ENCODE measurements around the gene FAM13C.
"Not testable (repeated sequence)": the region's sequence is repeated elsewhere in the genome, so short reads cannot be mapped to it uniquely, and the experiment has no call there.

The FAM13C gene

GRCh38 chr10:59240582-59241183 lies 121.7 kb downstream of the FAM13C start:
- no peak for FAIRE-seq
- no peak for DNase-seq (ENCODE audit: insufficient read length, low spot score)

DNA sequence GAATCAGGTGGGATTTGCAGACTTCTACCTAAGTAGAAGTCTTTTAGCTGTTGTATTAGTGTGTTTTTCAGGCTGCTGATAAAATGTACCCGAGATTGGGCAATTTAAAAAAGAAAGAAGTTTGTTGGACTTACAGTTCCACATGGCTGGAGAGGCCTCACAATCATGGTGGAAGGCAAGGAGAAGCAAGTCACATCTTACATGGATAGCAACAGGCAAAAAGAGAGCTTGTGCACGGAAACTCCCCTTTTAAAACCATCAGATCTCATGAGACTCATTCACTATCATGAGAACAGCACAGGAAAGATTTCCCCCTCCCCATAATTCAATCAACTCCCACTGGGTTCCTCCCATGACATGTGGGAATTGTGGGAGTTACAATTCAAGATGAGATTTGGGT lies 123.2 kb downstream of the FAM13C start:
- not testable (repeated sequence) for FAIRE-seq; DNase-seq (ENCODE audit: insufficient read length, low spot score)

- no peak for DNase-seq (ENCODE audit: insufficient read length, low spot score)
- no peak for FAIRE-seq
These were observed 124.6 kb downstream of the FAM13C start for GRCh38 chr10:59237775-59238174.

DNA sequence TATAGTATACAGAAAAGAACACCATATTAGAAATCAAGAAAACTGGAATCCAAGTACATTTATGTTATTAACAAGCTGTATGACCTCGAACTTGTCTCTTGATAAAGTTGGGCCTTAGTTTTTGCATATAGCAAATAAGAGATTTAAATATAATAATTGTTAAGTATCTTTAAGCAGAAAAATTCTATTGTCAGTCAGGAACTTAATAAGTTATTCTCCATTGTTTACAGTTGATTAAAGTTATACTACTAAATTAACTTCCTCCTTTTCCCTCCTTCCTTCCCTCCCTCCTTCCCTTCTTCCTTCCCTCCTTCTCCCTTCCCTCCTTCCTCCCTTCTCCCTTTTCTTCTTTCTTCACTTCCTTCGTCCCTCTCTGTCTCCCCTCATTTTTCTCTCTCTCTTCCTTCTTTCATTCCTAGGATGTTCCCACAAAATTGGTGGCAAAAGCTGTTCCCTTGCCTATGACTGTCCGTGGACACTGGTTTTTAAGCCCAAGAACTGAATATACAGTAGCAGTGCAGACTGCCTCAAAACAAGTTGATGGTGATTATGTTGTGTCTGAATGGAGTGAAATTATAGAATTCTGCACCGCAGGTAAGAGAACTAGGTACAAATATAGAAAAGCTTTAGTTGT lies 126.2 kb downstream of the FAM13C start:
- FAIRE-seq (no peak), DNase-seq (ENCODE audit: insufficient read length, low spot score) (no peak)

- no peak for DNase-seq (ENCODE audit: insufficient read length, low spot score)
These were observed 127.4 kb downstream of the FAM13C start for GRCh38 chr10:59234816-59235429.

GRCh38 chr10:59234194-59234593 lies 128.2 kb downstream of the FAM13C start:
- FAIRE-seq, result no peak
- DNase-seq (ENCODE audit: insufficient read length, low spot score), result no peak

More at GRCh38 chr10:59234816-59235429, 127.4 kb downstream of the FAM13C start:
- FAIRE-seq, result no peak

- DNase-seq (ENCODE audit: insufficient read length, low spot score) (no peak), FAIRE-seq (no peak)
These were observed 132.9 kb downstream of the FAM13C start for GRCh38 chr10:59229441-59229840.

GRCh38 chr10:59227136-59227673 lies 135.1 kb downstream of the FAM13C start:
- DNase-seq (ENCODE audit: insufficient read length, low spot score) (no peak), FAIRE-seq (no peak)

- DNase-seq (ENCODE audit: insufficient read length, low spot score) (no peak), FAIRE-seq (no peak)
These were observed 137.1 kb downstream of the FAM13C start for GRCh38 chr10:59225211-59225610.

GRCh38 chr10:59223597-59223996 lies 138.8 kb downstream of the FAM13C start:
- not testable (repeated sequence) for DNase-seq (ENCODE audit: insufficient read length, low spot score); FAIRE-seq

- FAIRE-seq, result no peak
- DNase-seq (ENCODE audit: insufficient read length, low spot score), result no peak
These were observed 139.6 kb downstream of the FAM13C start for GRCh38 chr10:59222788-59223187.

DNA sequence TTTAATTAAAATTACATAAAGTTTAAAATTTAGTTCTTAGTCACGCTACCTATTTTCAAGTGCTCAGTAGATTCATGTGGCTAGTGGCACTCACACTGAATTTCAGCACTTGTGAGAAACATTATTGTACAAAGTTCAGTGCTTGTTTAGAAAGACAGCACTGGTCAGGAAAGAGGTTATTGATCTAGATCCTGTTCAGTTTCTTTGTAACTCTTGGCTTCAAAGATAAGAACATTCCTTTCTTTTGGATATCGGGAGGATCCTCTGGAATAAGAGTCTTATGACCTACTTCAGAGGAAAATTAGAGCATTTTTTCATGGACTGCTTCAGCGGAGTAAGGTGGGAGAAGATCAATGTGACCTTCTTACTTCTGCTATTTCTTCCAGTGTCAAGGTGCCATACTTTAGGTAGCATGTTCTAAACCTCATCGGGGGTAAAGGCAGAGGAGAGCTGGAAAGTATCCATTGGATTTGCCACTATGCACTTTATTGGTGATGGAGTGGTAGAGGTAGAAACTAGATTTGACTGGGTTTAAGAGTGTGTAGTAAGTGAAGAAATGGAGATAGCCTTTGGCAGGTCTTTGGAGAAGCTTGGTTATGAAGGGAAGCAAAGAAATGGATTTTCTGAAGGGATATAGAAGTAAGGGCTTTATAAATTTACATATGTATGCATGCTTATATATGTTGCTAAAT lies 146.0 kb downstream of the FAM13C start:
- FAIRE-seq, result no peak
- no peak for DNase-seq (ENCODE audit: insufficient read length, low spot score)

- FAIRE-seq (no peak), DNase-seq (ENCODE audit: insufficient read length, low spot score) (no peak)
These were observed 148.2 kb downstream of the FAM13C start for GRCh38 chr10:59214160-59214559.

DNA sequence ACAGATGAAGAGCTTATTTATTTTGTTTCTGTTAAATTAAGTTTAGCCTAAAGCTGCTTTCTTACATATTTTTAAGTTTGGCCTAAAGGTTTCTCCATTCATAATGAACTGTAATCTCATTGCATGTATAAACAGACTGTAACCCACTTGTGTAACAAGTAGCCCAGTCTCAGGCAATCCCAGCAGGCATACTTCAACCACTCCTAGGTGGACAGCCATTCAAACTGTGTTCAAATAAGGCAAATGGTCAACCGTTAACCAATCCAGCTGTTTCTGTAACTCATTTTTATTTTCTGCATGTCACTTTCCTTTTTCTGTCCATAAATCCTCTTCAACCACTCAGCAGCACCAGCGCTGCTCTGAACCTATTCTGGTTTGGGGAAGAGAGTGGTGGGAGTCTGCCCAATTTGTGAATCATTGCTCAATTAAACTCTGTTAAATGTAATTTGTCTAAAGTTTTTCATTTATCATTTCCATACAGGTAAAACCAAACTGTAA lies 150.0 kb downstream of the FAM13C start:
- DNase-seq (ENCODE audit: insufficient read length, low spot score) (no peak), FAIRE-seq (no peak)

- FAIRE-seq (no peak), DNase-seq (ENCODE audit: insufficient read length, low spot score) (no peak)
These were observed 156.1 kb downstream of the FAM13C start for GRCh38 chr10:59206204-59206720.

Data from HTR-8/SVneo (cell line).